SK-N-SH (cell line): ENCODE results near the gene WNK1. TPM values are rescaled to one million over a fixed set of nuclear protein-coding genes. Genes with fewer than 3 reads are reported as not detected.

Source experiments
- CTCF ChIA-PET: fragments of 300-600, 350-600 bp; formaldehyde crosslinking; extraction: SDS; loops from one replicate; lab custom pipeline; 2021; lab: Yijun Ruan, JAX
- POLR2A ChIA-PET: fragments of 350-600 bp; sonication (Branson Sonifier 250); formaldehyde crosslinking; extraction: SDS; loops from one replicate; lab custom pipeline; 2020; ENCODE audit warnings: antibody characterized with exemption, inconsistent platforms; lab: Yijun Ruan, JAX
- DNase-seq: peaks from one replicate; pipeline ENCODE4 v3.0.0; 2012
- H2AFZ ChIP-seq: fragments of 200-600 bp; sonication (generic); 2 replicates; pipeline ENCODE4 v1.8.1; 2016; ENCODE audit warnings: antibody characterized with exemption, mild to moderate bottlenecking, low read depth
- H3F3A ChIP-seq: fragments of 200-600 bp; sonication (generic); replicated peaks from 2 replicates; pipeline ENCODE3; 2016; ENCODE audit warnings: antibody characterized with exemption, mild to moderate bottlenecking; ENCODE audit not compliant: insufficient read depth
- H3K27ac ChIP-seq, 2 experiments: fragments of 200-500 bp in 1 of 2; fragments of 200-600 bp in 1 of 2; sonication (Bioruptor generic) in 1 of 2; sonication (generic), shearing (Covaris generic) in 1 of 2; 2 replicates each; pipeline versions ENCODE4 v1.5.1 to v1.6.1; 2014 to 2016; ENCODE audit warnings: low read depth in 2 of 2, inconsistent platforms in 1 of 2, low read length in 1 of 2, mild to moderate bottlenecking in 1 of 2, mixed read lengths in 1 of 2
- H3K27me3 ChIP-seq: fragments of 200-600 bp; sonication (generic), shearing (Covaris generic); 2 replicates; pipeline ENCODE4 v1.6.1; 2016; ENCODE audit warnings: mixed run types; ENCODE audit not compliant: insufficient read depth
- H3K36me3 ChIP-seq, 2 experiments: fragments of 200-500 bp in 1 of 2; fragments of 200-600 bp in 1 of 2; sonication (Bioruptor generic) in 1 of 2; sonication (generic) in 1 of 2; replicated peaks in 1 of 2; 2 replicates each; pipeline versions ENCODE3 to v1.5.1; 2014 to 2016; ENCODE audit warnings: low read length in 1 of 2, mild to moderate bottlenecking in 1 of 2; ENCODE audit not compliant: insufficient read depth in 2 of 2, control insufficient read depth in 1 of 2
- H3K4me1 ChIP-seq, 2 experiments: fragments of 200-500 bp in 1 of 2; fragments of 200-600 bp in 1 of 2; sonication (Bioruptor generic) in 1 of 2; sonication (generic), shearing (Covaris generic) in 1 of 2; 2 replicates each; pipeline versions ENCODE4 v1.5.1 to v1.6.1; 2014 to 2016; ENCODE audit warnings: low read depth in 1 of 2, low read length in 1 of 2, mixed run types in 1 of 2; ENCODE audit not compliant: insufficient read depth in 2 of 2, control insufficient read depth in 1 of 2
- H3K4me2 ChIP-seq: fragments of 200-600 bp; sonication (generic), shearing (Covaris generic); 2 replicates; pipeline ENCODE4 v1.6.1; 2017; ENCODE audit warnings: mixed run types
- H3K4me3 ChIP-seq, 2 experiments: fragments of 200-500 bp in 1 of 2; fragments of 200-600 bp in 1 of 2; sonication (Bioruptor generic) in 1 of 2; sonication (generic), shearing (Covaris generic) in 1 of 2; 2 replicates each; pipeline versions ENCODE4 v1.5.1 to v1.8.1; 2014 to 2016; ENCODE audit warnings: low read depth in 2 of 2, inconsistent platforms in 1 of 2, low read length in 1 of 2, mild to moderate bottlenecking in 1 of 2, mixed read lengths in 1 of 2, moderate library complexity in 1 of 2
- H3K79me2 ChIP-seq: fragments of 200-600 bp; sonication (generic); 2 replicates; pipeline ENCODE4 v1.8.1; 2017; ENCODE audit warnings: mild to moderate bottlenecking; ENCODE audit not compliant: insufficient read depth
- H3K9ac ChIP-seq: fragments of 200-600 bp; sonication (generic); 2 replicates; pipeline ENCODE4 v1.6.1; 2017; ENCODE audit warnings: mixed run types
- H3K9me2 ChIP-seq: fragments of 200-600 bp; sonication (generic); 2 replicates; pipeline ENCODE4 v1.6.1; 2017; ENCODE audit warnings: mixed run types
- H3K9me3 ChIP-seq: fragments of 200-600 bp; sonication (generic); 2 replicates; pipeline ENCODE4 v1.6.1; 2017; ENCODE audit warnings: mixed run types, mild to moderate bottlenecking, moderate library complexity
- H4K20me1 ChIP-seq: fragments of 200-600 bp; sonication (generic); 2 replicates; pipeline ENCODE4 v1.6.1; 2017; ENCODE audit warnings: mild to moderate bottlenecking, mixed run types; ENCODE audit not compliant: insufficient read depth
- FOXM1 ChIP-seq: IDR thresholded peaks from 2 replicates; pipeline ENCODE4 v1.4.0; 2012; ENCODE audit warnings: low read depth, mild to moderate bottlenecking
- GABPA ChIP-seq: IDR thresholded peaks from 2 replicates; pipeline ENCODE4 v1.4.0; 2012; ENCODE audit warnings: low read depth, mild to moderate bottlenecking
- IRF3 ChIP-seq: fragments of 150-350 bp; IDR thresholded peaks from 2 replicates; pipeline ENCODE4 v1.6.1; 2016; ENCODE audit warnings: mild to moderate bottlenecking, low read depth, low read length
- JUND ChIP-seq: IDR thresholded peaks from 2 replicates; pipeline ENCODE4 v1.4.0; 2012
- PBX3 ChIP-seq: IDR thresholded peaks from 2 replicates; pipeline ENCODE4; 2012
- RFX5 ChIP-seq: IDR thresholded peaks from 2 replicates; pipeline ENCODE4 v1.6.1; 2012; ENCODE audit warnings: mild to moderate bottlenecking, improper control_type of control experiment, low read length
- TCF12 ChIP-seq: IDR thresholded peaks from 2 replicates; pipeline ENCODE4 v1.4.0; 2012
- USF1 ChIP-seq: IDR thresholded peaks from 2 replicates; pipeline ENCODE4 v1.4.0; 2012; ENCODE audit warnings: low read depth, borderline replicate concordance
- WGBS: methylation state at CpG from one replicate; pipeline ENCODE4 v1.1.6; 2017; ENCODE audit warnings: low lambda C conversion rate; 5-methylcytosine and 5-hydroxymethylcytosine counted together
- polyA plus RNA-seq, 3 experiments: library from polyadenylated mRNA; depleted of rRNA; stranded (reverse); fragments of >200 nt; gene quantifications; 2 replicates each; pipeline ENCODE4 v1.2.3, GENCODE V29; 2012

The WNK1 gene
- polyA plus RNA-seq, 1 of the 3 experiments (the other 2 are of a cell fraction): 30.5 TPM

DNA sequence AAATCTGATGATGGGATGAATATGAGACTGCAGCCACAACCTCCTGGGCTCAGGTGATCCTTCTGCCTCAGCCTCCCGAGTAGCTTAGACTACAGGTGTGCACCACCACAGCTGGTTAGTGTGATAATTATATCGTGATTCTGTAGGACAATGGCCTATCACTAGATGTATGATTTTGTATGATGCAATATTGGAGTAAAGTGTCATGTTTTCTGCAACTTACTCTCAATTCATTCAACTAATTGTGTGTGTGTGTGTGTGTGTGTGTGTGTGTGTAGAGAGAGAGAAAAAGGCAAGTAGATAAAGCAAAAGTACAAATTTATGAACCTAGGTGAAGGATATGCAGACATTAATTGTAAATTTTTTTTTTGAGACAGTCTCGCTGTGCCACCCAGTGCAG, 186.4 kb downstream of the WNK1 start:
- Histone ChIP-seq H3K9me3 (no peaks in the 10 kb centered on the region), H3K27ac (no peak overlapping the region), H3K36me3 (peaks cover 0 to 22% of the 10 kb centered on the region in 2 experiments), H3K27me3 (no peaks in the 10 kb centered on the region), H2AFZ (no peak overlapping the region), H3F3A (peaks cover 6% of the 10 kb centered on the region), H3K9me2 (no peaks in the 10 kb centered on the region), H4K20me1 (no peaks in the 10 kb centered on the region), H3K4me2 (no peak overlapping the region), H3K4me1 (no peaks in the 10 kb centered on the region), H3K9ac (no peak overlapping the region), H3K4me3 (no peak overlapping the region), H3K79me2 (peaks cover 41% of the 10 kb centered on the region)
- CTCF ChIA-PET: interaction anchor here (1.5 to 2.9 kb wide), 3 partner anchors 11 to 368 kb away, joined by 6 to 8 read pairs (median 7); partner anchors contain the start of gene RAD52
- TF ChIP-seq PBX3 (no peak), USF1 (no peak)
- no peak for DNase-seq
- POLR2A ChIA-PET: no interaction called here
- WGBS: 94% methylated on average over 3 of the region's 3 CpGs

GRCh38 chr12:943051-943450, 190.7 kb downstream of the WNK1 start:
- H3K9me3 ChIP-seq: no peaks in the 10 kb centered on the region
- no peak for DNase-seq
- WGBS: 100% methylated on average over 1 of the region's 6 CpGs
- no peaks in the 10 kb centered on the region for H3K27me3 ChIP-seq
- peaks cover 79% of the 10 kb centered on the region for H3K79me2 ChIP-seq
- H2AFZ ChIP-seq: no peak overlapping the region
- H3K27ac ChIP-seq: no peak overlapping the region
- H3F3A ChIP-seq: peaks cover 6% of the 10 kb centered on the region
- no peak for TF ChIP-seq IRF3
- TF ChIP-seq JUND: no peak
- no peak for TF ChIP-seq TCF12
- TF ChIP-seq RFX5: no peak
- peaks cover 0 to 2% of the 10 kb centered on the region in 2 experiments; a peak in 2 of 4 replicates for H3K4me1 ChIP-seq
- H3K9ac ChIP-seq: no peak overlapping the region
- no peak overlapping the region for H3K4me3 ChIP-seq
- no peaks in the 10 kb centered on the region for H4K20me1 ChIP-seq
- H3K4me2 ChIP-seq: no peak overlapping the region
- H3K36me3 ChIP-seq: peaks cover 0 to 22% of the 10 kb centered on the region in 2 experiments
- no peaks in the 10 kb centered on the region for H3K9me2 ChIP-seq
- ChIA-PET POLR2A (no interaction called here), CTCF (no interaction called here)

DNA sequence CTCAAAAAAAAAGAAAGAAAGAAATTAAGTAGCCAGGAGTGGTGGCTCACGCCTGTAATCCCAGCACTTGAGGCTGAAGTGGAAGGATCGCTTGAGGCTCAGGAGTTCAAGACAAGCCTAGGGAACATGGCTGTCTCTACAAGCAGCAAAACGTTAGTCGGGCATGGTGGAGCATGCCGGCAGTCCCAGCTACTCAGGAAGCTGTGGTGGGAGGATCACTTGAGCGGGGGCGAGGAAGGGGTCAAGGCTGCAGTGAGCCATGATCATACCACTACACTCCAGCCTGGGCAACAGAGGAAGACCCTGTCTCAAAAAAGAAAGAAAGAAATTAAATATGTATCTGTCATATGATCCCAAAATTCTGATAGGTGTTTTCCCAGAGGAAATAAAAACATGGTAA, 191.8 kb downstream of the WNK1 start:
- ChIA-PET POLR2A (no interaction called here), CTCF (no interaction called here)
- no peaks in the 10 kb centered on the region for H3K27me3 ChIP-seq
- no peak overlapping the region for H3K9ac ChIP-seq
- peaks cover 82% of the 10 kb centered on the region for H3K79me2 ChIP-seq
- no peak overlapping the region for H3K4me2 ChIP-seq
- peaks cover 0 to 14% of the 10 kb centered on the region in 2 experiments for H3K36me3 ChIP-seq
- no peak for DNase-seq
- H3K9me2 ChIP-seq: no peaks in the 10 kb centered on the region
- H2AFZ ChIP-seq: no peak overlapping the region
- no peaks in the 10 kb centered on the region for H3K9me3 ChIP-seq
- H3K4me1 ChIP-seq: peaks cover 2 to 6% of the 10 kb centered on the region in 2 experiments; a peak in 3 of 4 replicates
- peaks cover 13% of the 10 kb centered on the region for H3F3A ChIP-seq
- WGBS: 96% methylated on average over 7 of the region's 7 CpGs
- no peak overlapping the region for H3K27ac ChIP-seq
- no peak overlapping the region for H3K4me3 ChIP-seq
- H4K20me1 ChIP-seq: no peaks in the 10 kb centered on the region
- no peak for TF ChIP-seq GABPA
- no peak for TF ChIP-seq PBX3
- no peak for TF ChIP-seq FOXM1
- TF ChIP-seq JUND: no peak
- TF ChIP-seq, all 33 proteins: peak for 0
